Kidney (tissue), 14 donors: ENCODE data around the gene LPCAT1. TPM values are rescaled to one million over a fixed set of nuclear protein-coding genes. Genes with fewer than 3 reads are reported as not detected.

Experiments
- DNase-seq, 5 donors: peaks; one replicate each; pipeline ENCODE4 v3.0.0-alpha.2; 2013 to 2020
- FAIRE-seq: peaks from 2 replicates; lab custom pipeline; 2012; peaks lifted over from hg19 to GRCh38; lab: Jason Lieb, UNC
- H3K27ac ChIP-seq, 2 donors: one replicate each; pipeline ENCODE4 v1.7.0; 2013; ENCODE audit warnings: low read depth in 2 of 2, low read length in 2 of 2, inconsistent platforms in 1 of 2
- H3K27me3 ChIP-seq: one replicate; pipeline ENCODE4 v1.7.1; 2013; ENCODE audit warnings: low read length, inconsistent platforms; ENCODE audit not compliant: control insufficient read depth, insufficient read depth
- H3K36me3 ChIP-seq, 3 donors: one replicate each; pipeline versions ENCODE4 v1.7.0 to v1.7.1; 2013; ENCODE audit warnings: low read length in 3 of 3, control low read depth in 1 of 3, inconsistent platforms in 1 of 3; ENCODE audit not compliant: insufficient read depth in 3 of 3, control insufficient read depth in 2 of 3
- H3K4me1 ChIP-seq, 3 donors: one replicate each; pipeline versions ENCODE4 v1.7.0 to v1.7.1; 2013; ENCODE audit warnings: low read length in 3 of 3, inconsistent platforms in 1 of 3, low read depth in 1 of 3; ENCODE audit not compliant: control insufficient read depth in 2 of 3, insufficient read depth in 2 of 3
- H3K4me3 ChIP-seq, 3 donors: one replicate each; pipeline versions ENCODE4 v1.7.0 to v1.8.1; 2013; ENCODE audit warnings: low read length in 3 of 3, control low read depth in 1 of 3, inconsistent platforms in 1 of 3
- H3K9ac ChIP-seq, 3 donors: one replicate each; pipeline versions ENCODE4 v1.7.0 to v1.7.1; 2013; ENCODE audit warnings: low read length in 3 of 3, control low read depth in 1 of 3, inconsistent platforms in 1 of 3
- H3K9me3 ChIP-seq, 3 donors: one replicate each; pipeline versions ENCODE4 v1.7.0 to v1.7.1; 2013; ENCODE audit warnings: low read length in 3 of 3, control low read depth in 1 of 3, inconsistent platforms in 1 of 3; ENCODE audit not compliant: control insufficient read depth in 2 of 3, insufficient read depth in 1 of 3
- CTCF ChIP-seq: IDR thresholded peaks from 3 replicates; pipeline ENCODE4 v1.5.1; 2012; ENCODE audit warnings: mild to moderate bottlenecking, moderate library complexity, borderline replicate concordance; ENCODE audit not compliant: insufficient read depth; ENCODE audit errors: extremely low read depth
- intact Hi-C: fragments of 100-400 bp; cut with DNase I; formaldehyde crosslinking; loops from one replicate; pipeline ENCODE4 v1.11.1; 2022
- polyA plus RNA-seq: library from polyadenylated mRNA; stranded (reverse); fragments of 350-450 nt; fragmentation: Illumina TruSeq; extraction: RNeasy Lipid Tissue Mini Kit (QIAGEN cat#74804); gene quantifications from one replicate; pipeline ENCODE4 v1.2.3, GENCODE V29; 2014; ENCODE audit warnings: low read depth, low replicate concordance; ENCODE audit not compliant: insufficient read depth
- total RNA-seq: library from RNA; stranded (reverse); fragmentation: NEBNext Ultra II Directional; extraction: Animal tissue kit (Norgen Biotek cat#: 25700); gene quantifications from one replicate; pipeline ENCODE4 v1.2.1, GENCODE V29; 2021
- donor health status: control.
- donor health status: control.
- donor health status: control.
- donor health status: control.
- donor health status: control.
- donor health status: DM: yes; HTN: yes; CAD: no.
- donor health status: Normal renal cell carcinoma (clear cell type).

LPCAT1 gene
- total and polyA plus RNA-seq, 2 donors from 2014 or later = 22.2 to 46.5 TPM

- peaks cover 0 to 3% (median 0%) of the 10 kb centered on the region in 3 donors for H3K36me3 ChIP-seq
- intact Hi-C loops = no loop called here
- FAIRE-seq (no peak), DNase-seq (peak in 1 of 5 donors; percentile 67)
- H3K9me3 ChIP-seq = no peaks in the 10 kb centered on the region
- TF ChIP-seq CTCF = no peak
- H3K27me3 ChIP-seq = no peaks in the 10 kb centered on the region
- no peak overlapping the region for H3K27ac ChIP-seq
- no peak overlapping the region for H3K9ac ChIP-seq
- H3K4me3 ChIP-seq = no peak overlapping the region
- H3K4me1 ChIP-seq = peaks cover 0 to 4% (median 0%) of the 10 kb centered on the region in 3 donors
These were observed 50.7 kb downstream of the LPCAT1 start for GRCh38 chr5:1472964-1473628.

- no peak for FAIRE-seq
- Histone ChIP-seq H3K27ac (no peak overlapping the region), H3K4me3 (no peak overlapping the region), H3K9ac (no peak overlapping the region), H3K27me3 (no peaks in the 10 kb centered on the region), H3K4me1 (peaks cover 0 to 4% (median 0%) of the 10 kb centered on the region in 3 donors), H3K9me3 (no peaks in the 10 kb centered on the region), H3K36me3 (peaks cover 0 to 3% (median 0%) of the 10 kb centered on the region in 3 donors)
- intact Hi-C loops = no loop called here
- TF ChIP-seq CTCF = no peak
- peak in 1 of 5 donors; percentile 45 for DNase-seq
These were observed 51.5 kb downstream of the LPCAT1 start for GRCh38 chr5:1471997-1472963.

- Histone ChIP-seq H3K4me3 (no peak overlapping the region), H3K27me3 (no peaks in the 10 kb centered on the region), H3K9ac (no peak overlapping the region), H3K36me3 (peaks cover 0 to 3% (median 0%) of the 10 kb centered on the region in 3 donors), H3K4me1 (peaks cover 0 to 4% (median 0%) of the 10 kb centered on the region in 3 donors), H3K27ac (no peak overlapping the region), H3K9me3 (no peaks in the 10 kb centered on the region)
- TF ChIP-seq CTCF = no peak
- FAIRE-seq = no peak
- DNase-seq = no peak
- intact Hi-C loops = no loop called here
These were observed 52.4 kb downstream of the LPCAT1 start for GRCh38 chr5:1471240-1471853.
